Activated effector memory CD4-positive, alpha-beta T cell treated with Interleukin-2 at 50 U/mL for 16 hours (primary cell): ENCODE data around the gene STAM2.
"Not testable (repeated sequence)": the region's sequence is repeated elsewhere in the genome, so short reads cannot be mapped to it uniquely, and the experiment has no call there.

Source experiments
- DNase-seq: peaks from one replicate; pipeline ENCODE4 v3.0.0-alpha.2; 2020

The STAM2 gene

DNA sequence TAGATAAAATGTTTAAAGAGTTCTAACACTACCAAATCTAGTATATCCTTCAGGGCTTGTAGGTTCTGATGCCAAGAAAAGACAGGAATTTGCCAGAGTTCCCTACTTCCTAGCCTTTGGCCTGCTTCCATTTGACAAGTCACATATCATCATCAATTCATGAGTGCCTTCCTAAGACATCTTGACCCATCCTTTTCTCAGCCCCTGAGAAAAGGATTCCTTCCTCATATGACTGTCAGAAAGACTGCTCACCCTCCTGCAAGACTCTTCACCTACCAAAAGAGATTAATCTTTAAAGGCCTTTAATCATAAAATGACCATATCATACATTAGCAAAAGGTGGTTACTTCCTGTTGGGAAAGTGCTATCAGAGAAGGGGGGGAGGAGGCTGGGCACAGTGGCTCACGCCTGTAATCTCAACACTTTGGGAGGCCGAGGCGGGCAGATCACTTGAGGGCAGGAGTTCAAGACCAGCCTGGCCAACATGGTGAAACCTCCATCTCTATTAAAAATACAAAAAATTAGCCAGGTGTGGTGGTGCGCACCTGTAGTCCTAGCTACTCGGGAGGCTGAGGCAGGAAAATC lies 3.3 kb downstream of the STAM2 start:
- not testable (repeated sequence) for DNase-seq

DNA sequence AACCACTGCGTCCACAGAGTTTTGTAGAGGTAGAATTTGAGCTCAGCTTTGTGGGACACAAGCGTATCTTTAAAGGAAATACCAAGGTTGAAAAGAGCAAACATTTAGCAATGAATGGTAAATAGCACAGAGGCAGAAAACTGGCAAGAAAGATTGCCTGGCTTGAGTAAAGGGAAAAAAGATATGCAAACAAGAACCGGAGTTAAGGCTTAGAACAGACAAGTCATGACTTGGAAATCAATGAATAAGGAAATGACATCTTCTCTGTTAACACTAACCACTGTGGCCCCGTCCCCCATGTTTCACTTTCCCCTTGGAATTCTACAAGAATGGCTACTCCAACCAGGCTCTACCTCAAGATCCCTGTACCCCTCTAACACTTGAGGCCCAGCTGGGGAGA lies 3.8 kb downstream of the STAM2 start:
- no peak for DNase-seq

DNA sequence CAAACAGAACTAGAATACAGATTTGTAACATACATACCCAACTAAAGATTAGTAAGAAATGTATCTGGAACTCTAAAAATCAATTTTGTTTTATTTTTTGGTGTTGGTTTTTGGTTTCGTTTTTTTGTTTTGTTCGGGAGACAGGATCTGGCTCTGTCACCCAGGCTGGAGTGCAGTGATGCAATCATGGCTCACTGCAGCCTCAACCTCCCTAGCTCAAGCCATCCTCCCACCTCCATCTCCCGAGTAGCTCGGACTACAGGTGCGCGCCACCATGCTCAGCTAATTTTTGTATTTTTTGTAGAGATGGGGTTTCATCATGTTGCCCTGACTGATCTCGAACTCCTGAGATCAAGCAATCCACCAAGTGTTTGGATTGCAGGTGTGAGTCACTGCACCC lies 6.4 kb downstream of the STAM2 start:
- DNase-seq, result not testable (repeated sequence)

DNA sequence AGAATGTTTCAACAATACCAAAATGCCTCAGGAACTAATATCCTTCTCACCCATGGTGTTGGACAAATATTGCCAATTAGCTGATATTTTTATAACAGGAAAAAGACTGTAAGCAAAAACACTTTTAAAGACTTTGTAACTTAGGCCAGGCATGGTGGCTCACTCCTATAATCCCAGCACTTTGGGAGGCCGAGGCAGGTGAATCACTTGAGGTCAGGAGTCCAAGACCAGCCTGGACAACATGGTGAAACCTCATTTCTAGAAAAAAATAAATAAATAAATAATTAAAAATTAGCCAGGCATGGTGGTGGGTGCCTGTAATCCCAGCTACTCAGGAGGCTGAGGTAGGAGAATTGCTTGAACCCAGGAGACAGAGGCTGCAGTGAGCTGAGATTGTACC lies 8.1 kb downstream of the STAM2 start:
- not testable (repeated sequence) for DNase-seq

DNA sequence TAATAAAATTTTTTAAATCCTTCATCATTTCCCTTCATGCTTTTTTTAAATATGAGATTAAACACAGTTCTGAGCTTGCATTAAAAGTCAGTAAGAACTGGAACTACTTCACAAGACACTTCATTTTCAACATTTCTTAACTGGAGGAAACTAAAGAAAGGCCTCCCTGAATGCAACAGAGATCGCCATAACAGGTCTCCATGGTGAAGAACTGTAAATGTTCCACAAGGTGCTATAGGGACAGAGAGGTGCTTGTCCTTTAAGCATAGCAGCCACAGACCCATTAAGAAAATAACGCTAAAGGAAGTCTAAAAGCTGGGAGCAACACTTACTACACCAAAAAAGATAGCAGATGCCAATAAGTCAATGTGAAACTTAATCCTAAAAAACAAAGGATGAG lies 8.5 kb downstream of the STAM2 start:
- no peak for DNase-seq

DNA sequence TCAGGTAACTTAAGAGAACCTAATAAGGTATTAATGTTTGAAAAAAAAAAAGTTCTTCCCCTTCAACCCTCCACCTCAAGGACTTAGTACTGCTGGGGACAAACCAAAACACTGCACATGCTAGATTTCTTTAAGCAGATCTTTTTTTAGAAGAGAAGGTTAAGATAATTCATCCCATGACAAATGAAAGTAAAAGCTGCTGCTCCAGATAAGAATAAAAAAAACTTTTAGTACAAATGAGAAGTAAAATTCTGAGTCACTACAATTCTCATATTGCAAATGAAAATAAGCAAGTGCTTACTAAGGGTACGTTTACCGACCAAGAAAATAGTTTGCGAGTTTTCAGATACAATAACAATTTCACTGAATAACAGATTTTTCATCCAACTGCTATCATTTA lies 8.9 kb downstream of the STAM2 start:
- no peak for DNase-seq

DNA sequence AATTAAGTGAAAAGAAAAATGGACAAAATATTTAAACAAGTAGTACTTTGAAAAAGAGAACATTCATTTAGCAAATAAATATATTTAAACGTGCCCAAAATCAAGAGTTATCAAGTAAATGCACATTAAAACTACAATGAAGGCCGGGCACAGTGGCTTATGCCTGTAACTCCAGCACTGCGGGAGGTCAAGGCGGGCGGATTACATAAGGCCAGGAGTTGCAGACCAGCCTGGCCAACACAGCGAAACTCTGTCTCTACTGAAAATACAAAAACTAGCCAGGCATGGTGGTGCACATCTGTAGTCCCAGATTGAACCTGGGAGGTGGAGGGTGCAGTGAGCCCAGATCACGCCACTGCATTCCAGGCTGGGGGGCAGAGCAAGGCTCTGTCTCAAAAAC lies 9.8 kb downstream of the STAM2 start:
- DNase-seq, result no peak

DNA sequence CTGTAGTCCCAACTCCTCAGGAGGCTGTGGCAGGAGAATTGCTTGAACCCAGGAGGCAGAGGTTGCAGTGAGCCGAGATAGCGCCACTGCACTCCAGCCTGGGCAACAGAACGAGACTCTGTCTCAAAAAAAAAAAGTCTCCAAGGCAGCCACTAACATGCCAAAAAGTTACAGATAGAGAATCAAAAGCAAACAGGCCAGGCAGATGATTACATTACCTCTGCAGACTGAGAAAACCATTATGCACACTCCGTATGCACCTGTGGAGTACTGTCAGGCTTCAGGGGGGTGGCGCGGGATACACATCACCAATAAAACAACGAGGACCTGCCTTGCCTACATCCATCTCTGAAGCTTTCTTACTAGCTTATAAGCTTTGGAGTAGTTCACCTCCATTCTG lies 10.3 kb downstream of the STAM2 start:
- DNase-seq, result no peak

DNA sequence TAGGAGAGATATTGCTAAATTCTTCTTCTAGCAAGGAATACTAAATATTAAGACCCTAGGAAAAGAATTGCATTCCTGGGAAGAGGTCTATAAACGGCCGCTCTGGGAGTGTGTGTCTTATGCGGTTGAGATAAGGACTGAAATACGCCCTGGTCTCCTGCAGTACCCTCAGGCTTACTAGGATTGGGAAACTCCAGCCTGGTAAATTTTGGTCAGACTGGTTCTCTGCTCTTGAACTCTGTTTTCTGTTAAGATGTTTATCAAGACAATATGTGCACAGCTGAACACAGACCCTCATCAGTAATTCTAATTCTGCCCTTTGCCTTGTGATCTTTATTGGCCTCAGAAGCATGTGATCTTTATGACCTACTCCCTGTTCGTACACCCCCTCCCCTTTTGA lies 11.9 kb downstream of the STAM2 start:
- DNase-seq, result not testable (repeated sequence)

DNA sequence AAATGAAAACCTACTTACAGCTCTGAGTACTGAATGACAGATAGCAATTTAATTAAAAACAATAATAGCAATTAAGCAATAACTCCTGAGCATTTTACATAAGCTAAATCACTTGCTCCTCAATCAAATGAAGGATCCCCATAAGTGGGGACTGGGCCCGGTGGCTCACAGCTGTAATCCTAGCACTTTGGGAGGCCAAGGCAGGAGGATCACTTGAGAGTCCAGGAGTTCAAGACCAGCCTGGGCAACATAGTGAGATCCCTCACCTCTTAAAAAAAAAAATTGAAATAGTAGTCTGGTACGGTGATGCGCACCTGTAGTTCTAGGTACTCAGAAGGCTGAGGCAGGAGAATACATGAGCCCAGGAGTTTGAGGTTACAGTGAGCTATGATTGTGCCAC lies 13.4 kb downstream of the STAM2 start:
- no peak for DNase-seq

DNA sequence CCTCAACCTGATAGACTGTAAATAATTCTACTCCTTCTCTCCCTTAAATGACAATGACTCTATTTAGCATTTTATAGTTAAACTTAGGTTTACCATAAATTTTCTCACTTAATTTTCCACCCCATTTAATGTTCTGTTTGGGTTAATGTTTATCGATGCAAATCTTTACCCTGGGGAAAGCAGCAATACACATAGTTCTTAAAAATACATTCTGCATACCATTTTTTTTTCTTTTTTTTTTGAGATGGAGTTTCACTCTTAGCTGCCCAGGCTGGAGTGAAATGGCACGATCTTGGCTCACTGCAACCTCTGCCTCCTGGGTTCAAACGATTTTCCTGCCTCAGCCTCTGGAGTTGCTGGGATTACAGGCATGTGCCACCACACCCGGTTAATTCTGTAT lies 14.0 kb downstream of the STAM2 start:
- DNase-seq, result no peak

DNA sequence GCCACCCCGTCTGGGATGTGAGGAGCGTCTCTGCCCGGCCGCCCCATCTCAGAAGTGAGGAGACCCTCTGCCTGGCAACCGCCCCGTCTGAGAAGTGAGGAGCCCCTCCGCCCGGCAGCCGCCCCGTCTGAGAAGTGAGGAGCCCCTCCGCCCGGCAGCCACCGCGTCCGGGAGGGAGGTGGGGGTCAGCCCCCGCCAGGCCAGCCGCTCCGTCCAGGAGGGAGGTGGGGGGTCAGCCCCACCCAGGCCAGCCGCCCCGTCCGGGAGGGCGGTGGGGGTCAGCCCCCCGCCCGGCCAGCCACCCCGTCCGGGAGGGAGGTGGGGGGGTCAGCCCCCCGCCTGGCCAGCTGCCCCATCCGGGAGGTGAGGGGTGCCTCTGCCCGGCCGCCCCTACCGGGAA lies 15.2 kb downstream of the STAM2 start:
- DNase-seq, result not testable (repeated sequence)

DNA sequence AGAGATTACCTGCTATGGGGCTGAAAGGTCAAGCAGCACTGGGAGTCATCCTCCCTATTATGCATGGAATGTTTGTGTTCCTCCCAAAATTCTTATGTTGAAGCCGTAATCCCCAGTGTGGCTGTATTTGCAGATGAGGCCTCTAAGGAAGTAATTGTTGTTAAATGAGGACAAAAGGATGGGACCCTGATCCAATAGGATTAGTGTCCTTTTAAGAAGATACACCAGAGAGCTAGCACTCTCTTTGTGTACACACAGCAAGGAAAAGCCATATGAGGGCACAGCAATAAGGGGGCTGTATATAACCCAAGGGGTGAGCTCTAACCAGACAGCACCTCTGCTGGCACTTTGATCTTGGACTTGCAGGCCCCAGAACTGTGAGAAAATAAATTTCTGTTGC lies 18.3 kb downstream of the STAM2 start:
- no peak for DNase-seq

DNA sequence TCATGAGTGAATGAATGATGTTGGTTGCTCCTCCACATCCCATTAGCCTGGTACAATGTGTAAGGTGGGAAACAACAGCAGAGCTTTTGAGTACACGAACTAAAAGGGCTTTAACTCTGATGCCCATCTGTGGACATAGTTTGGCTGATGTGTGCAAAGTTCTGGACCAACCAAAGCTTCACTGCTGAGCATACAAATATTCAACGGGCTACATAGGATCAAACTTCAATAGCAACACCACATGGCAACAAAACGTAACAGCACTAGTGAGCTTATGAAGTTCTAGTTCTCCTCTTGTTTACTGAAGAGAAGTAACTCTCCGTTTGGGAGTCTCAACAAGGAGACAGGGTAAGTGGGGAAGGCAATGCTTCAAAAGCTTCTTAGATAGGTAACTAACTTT lies 20.4 kb downstream of the STAM2 start:
- DNase-seq, result no peak

DNA sequence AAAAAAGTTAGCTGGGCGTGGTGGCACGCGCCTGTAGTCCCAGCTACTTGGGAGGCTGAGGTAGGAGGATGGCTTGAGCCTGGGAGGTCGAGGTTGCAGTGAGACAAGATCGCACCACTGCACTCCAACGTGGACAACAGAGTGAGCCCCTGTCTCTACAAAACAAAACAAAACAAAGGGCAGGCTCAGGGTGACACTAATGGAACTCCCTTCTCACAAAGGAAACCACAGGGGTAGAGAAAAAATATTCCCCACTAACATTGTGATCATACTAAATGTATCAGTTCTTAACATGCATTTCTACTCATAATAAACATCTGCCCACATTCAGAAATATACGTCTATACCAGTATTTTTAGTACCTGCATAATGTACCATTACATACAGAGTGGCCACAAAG lies 21.1 kb downstream of the STAM2 start:
- DNase-seq, result no peak

DNA sequence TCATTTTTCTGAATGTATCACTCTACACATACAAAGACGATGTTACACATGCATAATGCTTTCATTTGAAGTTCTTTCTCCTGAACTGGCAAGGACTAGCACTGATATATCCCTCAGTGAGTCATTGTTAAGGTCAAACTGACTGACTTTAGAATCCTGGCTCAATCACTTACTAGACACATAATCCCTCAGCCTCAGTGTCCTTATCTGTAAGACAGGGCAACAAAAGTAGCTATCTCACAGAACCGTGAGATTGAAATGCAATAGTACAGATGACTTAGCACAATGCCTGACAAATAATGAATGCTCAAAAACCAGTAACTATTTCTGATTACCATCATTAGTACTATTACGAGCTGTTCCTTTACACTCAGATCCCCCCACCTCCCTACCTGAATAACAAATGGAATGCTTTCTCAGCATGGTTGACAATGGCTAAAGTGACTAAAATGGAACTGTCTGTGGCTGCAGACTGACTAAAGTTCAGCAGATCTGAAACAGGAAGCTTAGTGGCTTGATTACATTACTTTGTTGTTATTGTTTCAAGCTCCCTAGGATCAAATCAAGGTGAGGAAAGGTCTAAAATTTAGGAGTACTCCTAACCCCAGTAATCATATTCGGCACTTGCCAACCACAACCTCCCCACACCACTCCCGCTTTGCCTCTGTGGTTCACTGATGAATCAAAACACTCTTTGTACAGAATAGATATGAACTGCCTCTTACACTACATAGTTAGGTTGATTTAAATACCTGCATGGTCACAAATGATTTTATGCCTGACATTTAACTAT lies 40.9 kb downstream of the STAM2 start:
- DNase-seq, result no peak

DNA sequence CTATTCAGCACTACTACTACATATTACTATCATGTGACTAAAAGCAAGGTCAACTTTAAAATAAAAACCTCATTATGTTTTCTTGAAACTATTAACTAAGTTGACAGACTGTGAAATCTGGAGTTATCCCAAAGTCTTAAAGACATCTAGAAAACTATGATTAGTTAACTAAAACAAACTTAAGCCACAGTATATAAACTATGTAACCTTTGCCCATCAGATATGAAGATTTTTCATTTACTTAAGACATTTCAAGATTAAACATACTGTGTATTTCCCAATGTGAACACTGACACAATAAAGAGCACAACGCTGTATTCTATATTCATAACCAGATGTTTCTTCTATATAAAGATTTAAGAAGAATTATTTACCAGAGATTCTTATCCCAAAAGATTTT lies 43.3 kb downstream of the STAM2 start:
- no peak for DNase-seq

DNA sequence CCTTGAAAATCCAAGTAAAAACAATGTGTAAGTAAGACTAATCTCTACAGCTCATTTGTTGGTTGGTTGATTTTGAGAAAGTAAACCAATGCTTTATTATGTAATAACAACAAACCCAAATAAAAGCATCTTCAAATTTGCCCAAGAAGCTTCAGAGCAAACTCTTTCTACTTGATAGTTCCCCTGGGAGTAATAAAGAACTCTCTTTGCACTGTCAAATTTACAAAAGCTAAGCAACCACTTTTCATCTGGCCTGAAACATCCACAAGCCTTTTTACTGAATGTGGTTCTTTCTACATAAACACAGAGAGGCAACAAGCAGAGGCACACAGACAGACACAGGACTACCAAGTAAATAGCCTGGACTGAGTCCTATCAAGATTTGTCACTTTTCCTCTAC lies 47.9 kb downstream of the STAM2 start:
- DNase-seq, result no peak

DNA sequence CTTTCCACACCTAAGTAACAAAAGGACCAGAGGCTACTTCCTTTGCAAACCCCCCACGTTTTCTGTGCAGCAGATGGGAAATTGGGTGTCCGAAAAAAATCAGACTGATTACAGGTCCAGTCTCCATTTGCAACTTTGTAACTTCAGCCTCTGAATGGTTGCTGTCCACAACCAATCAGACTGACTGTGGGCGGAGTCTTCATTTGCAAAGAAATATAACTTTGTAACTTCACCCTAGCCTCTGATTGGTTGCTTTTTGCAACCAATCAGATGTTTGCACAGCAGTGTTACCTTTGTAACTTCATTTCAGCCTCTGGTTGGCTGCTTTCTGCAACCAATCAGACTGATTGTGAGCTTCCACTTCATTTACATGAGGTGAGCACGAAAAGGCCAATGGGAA lies 48.9 kb downstream of the STAM2 start:
- no peak for DNase-seq

DNA sequence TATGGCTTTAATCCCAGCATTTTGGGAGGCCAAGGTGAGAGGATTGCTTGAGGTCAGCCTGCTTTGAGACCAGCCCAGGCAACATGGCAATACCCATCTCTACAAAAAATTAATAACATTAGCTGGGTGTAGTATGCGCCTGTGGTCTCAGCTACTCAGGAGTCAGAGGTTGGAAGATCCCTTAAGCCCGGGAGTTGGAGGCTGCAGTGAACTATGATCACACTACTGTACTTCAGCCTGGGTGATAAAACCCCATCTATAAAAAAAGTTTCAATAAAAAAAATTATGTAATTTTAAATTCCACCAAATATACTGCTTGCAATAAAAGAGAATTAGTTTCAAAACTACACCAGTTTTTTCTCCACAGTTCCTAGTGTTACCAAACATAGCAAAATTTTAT lies 53.4 kb downstream of the STAM2 start:
- DNase-seq, result no peak

DNA sequence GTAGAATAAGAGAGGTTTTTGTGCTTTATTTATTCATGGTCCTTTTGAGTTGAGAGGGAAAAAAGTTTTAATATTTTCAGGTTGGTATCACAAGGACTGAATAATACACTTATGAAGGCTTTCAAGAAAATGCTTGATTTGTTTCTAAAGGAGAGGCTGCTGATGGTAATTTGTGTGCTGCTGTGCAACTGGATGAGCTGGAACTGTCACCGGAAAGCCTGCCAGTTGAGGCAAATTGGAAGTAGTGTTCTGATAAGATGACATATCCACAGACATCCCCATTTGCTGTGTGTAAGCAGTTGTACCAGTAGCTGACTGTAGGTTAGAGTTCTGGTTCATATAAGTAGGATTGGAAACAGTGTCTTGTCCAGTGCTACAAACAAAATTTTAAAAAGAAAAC lies 55.1 kb downstream of the STAM2 start:
- DNase-seq, result no peak

DNA sequence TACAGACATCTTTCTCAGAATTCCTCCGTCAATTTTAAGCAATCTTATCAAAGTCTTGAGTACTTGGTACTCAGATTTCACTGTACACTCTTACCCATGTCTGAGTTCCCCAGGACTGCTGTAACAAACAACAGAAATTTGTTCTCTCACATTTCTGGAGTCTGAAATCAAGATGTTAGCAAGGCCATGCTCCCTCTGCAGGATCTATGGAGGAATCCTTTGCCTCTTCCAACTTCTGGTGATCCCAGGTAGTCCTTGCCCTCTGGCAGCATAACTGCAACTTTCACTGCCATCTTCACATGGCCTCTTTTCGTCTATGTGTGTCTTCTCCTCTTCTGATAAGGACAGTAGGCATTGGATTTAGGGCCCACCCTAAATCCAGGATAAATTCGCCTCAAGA lies 59.6 kb downstream of the STAM2 start:
- no peak for DNase-seq

DNA sequence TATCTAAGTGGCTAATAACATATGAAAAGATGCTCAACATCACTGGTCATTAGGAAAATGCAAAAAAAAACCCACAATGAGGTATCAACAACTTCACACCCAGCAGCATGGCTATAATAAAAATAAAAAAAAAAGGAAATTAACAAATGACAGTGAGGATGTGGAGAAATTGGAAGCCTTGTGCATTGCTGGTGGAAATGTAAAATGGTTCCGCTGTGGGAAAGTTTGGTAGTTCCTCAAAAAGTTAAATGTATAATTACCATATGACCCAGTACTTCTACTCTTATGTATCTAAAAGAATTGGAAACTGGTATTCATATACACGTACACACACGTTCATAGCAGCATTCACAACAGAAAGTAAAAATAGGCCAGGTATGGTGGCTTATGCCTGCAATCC lies 61.2 kb downstream of the STAM2 start:
- DNase-seq, result no peak

DNA sequence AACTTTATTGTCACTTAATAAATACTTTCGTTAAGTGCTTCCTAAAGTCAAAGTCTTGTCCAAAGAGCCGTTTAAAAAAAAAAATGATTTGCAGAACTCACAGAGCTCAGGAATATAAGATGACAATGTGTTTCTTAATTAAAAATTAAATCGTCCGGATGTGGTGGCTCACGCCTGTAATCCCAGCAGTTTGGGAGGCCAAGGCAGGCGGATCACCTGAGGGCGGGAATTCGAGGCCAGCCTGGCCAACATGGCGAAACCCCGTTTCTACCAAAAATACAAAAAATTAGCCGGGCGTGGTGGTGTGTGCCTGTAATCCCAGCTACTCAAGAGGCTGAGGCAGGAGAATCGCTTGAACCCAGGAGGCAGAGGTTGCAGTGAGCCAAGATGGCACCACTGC lies 68.4 kb downstream of the STAM2 start:
- DNase-seq, result not testable (repeated sequence)

DNA sequence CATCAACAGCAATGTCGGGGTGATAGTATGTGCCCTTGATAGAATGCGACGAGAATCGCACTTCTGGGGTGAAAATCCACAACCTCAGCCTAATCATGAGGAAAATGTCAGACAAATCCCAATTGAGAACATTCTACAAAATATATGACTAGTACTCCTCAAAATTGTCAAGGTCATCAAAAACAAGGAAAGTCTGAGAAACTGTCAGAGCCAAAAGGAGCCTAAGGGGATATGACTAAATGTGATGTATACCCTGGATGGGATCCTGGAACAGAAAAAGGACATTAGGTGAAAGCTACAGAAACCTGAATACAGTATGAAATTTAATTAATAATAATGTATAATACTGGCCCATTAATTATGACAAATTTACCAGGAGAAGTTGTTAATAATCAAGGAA lies 69.1 kb downstream of the STAM2 start:
- DNase-seq, result no peak
